ENCODE data around the gene ADGRF3.

Gene ADGRF3

GRCh38 chr2:26346454-26347053 lies at the start of gene ADGRF3:
TSS of gene ADGRF3 (minus strand) at chr2:26346789. CDS start at chr2:26346234, 555 bp downstream.
- Histone ChIP-seq H3K27me3 (ENCODE audit: insufficient read depth, insufficient read length) (no peaks in the 10 kb centered on the region), H3K36me3 (ENCODE audit: insufficient read depth, insufficient read length, low read length) (peaks cover 7% of the 10 kb centered on the region), H3K9ac (ENCODE audit: insufficient read length, low read depth) (peak within 1 kb of the TSS; percentile 95), H3K4me1 (ENCODE audit: insufficient read depth, insufficient read length) (no peaks in the 10 kb centered on the region), H3K4me3 (ENCODE audit: insufficient read length, low read depth) (peak within 1 kb of the TSS; percentile 92), H3K9me3 (ENCODE audit: insufficient read depth, low read length) (no peaks in the 10 kb centered on the region)
- TF ChIP-seq ZNF274 (IDR thresholded peaks at IDR 0.05; ENCODE audit: low read depth, low read length) (no peak), SUZ12 (IDR thresholded peaks at IDR 0.05; ENCODE audit: extremely low read depth, insufficient read depth, insufficient read length) (no peak), YY1 (IDR thresholded peaks at IDR 0.05; ENCODE audit: insufficient read depth, insufficient read length) (no peak)
- DNase-seq (ENCODE audit: low read depth, low spot score): peak; percentile 15

- no peaks in the 10 kb centered on the region for H3K27me3 ChIP-seq (ENCODE audit: insufficient read depth, insufficient read length)
- no peak overlapping the region for H3K4me3 ChIP-seq (ENCODE audit: insufficient read length, low read depth)
- H3K9me3 ChIP-seq (ENCODE audit: insufficient read depth, low read length): no peaks in the 10 kb centered on the region
- no peak for TF ChIP-seq YY1 (IDR thresholded peaks at IDR 0.05; ENCODE audit: insufficient read depth, insufficient read length)
- no peak for TF ChIP-seq SUZ12 (IDR thresholded peaks at IDR 0.05; ENCODE audit: extremely low read depth, insufficient read depth, insufficient read length)
- TF ChIP-seq ZNF274 (IDR thresholded peaks at IDR 0.05; ENCODE audit: low read depth, low read length): no peak
- H3K9ac ChIP-seq (ENCODE audit: insufficient read length, low read depth): no peak overlapping the region
- no peak for DNase-seq (ENCODE audit: low read depth, low spot score)
- H3K36me3 ChIP-seq (ENCODE audit: insufficient read depth, insufficient read length, low read length): peaks cover 3% of the 10 kb centered on the region
- no peaks in the 10 kb centered on the region for H3K4me1 ChIP-seq (ENCODE audit: insufficient read depth, insufficient read length)
Observed at GRCh38 chr2:26395394-26395793, 48.8 kb upstream of the ADGRF3 start.

GRCh38 chr2:26394694-26395093 lies 48.1 kb upstream of the ADGRF3 start:
- H3K4me1 ChIP-seq (ENCODE audit: insufficient read depth, insufficient read length): no peaks in the 10 kb centered on the region
- TF ChIP-seq YY1 (IDR thresholded peaks at IDR 0.05; ENCODE audit: insufficient read depth, insufficient read length) (no peak), SUZ12 (IDR thresholded peaks at IDR 0.05; ENCODE audit: extremely low read depth, insufficient read depth, insufficient read length) (no peak)
- no peaks in the 10 kb centered on the region for H3K27me3 ChIP-seq (ENCODE audit: insufficient read depth, insufficient read length)
- peaks cover 6% of the 10 kb centered on the region for H3K36me3 ChIP-seq (ENCODE audit: insufficient read depth, insufficient read length, low read length)
- no peak overlapping the region for H3K4me3 ChIP-seq (ENCODE audit: insufficient read length, low read depth)
- no peak overlapping the region for H3K9ac ChIP-seq (ENCODE audit: insufficient read length, low read depth)
- DNase-seq (ENCODE audit: low read depth, low spot score): no peak
- H3K9me3 ChIP-seq (ENCODE audit: insufficient read depth, low read length): no peaks in the 10 kb centered on the region

- H3K36me3 ChIP-seq (ENCODE audit: insufficient read depth, insufficient read length, low read length): peaks cover 46% of the 10 kb centered on the region
- DNase-seq (ENCODE audit: low read depth, low spot score): no peak
- TF ChIP-seq ZNF274 (IDR thresholded peaks at IDR 0.05; ENCODE audit: low read depth, low read length) (no peak), SUZ12 (IDR thresholded peaks at IDR 0.05; ENCODE audit: extremely low read depth, insufficient read depth, insufficient read length) (no peak), YY1 (IDR thresholded peaks at IDR 0.05; ENCODE audit: insufficient read depth, insufficient read length) (no peak)
- H3K4me3 ChIP-seq (ENCODE audit: insufficient read length, low read depth): no peak overlapping the region
- no peaks in the 10 kb centered on the region for H3K27me3 ChIP-seq (ENCODE audit: insufficient read depth, insufficient read length)
- no peak overlapping the region for H3K9ac ChIP-seq (ENCODE audit: insufficient read length, low read depth)
- H3K9me3 ChIP-seq (ENCODE audit: insufficient read depth, low read length): no peaks in the 10 kb centered on the region
- H3K4me1 ChIP-seq (ENCODE audit: insufficient read depth, insufficient read length): no peaks in the 10 kb centered on the region
Observed at GRCh38 chr2:26387189-26387588, 40.6 kb upstream of the ADGRF3 start.

- no peaks in the 10 kb centered on the region for H3K4me1 ChIP-seq (ENCODE audit: insufficient read depth, insufficient read length)
- no peaks in the 10 kb centered on the region for H3K9me3 ChIP-seq (ENCODE audit: insufficient read depth, low read length)
- no peak for TF ChIP-seq SUZ12 (IDR thresholded peaks at IDR 0.05; ENCODE audit: extremely low read depth, insufficient read depth, insufficient read length)
- TF ChIP-seq YY1 (IDR thresholded peaks at IDR 0.05; ENCODE audit: insufficient read depth, insufficient read length): no peak
- no peak for TF ChIP-seq ZNF274 (IDR thresholded peaks at IDR 0.05; ENCODE audit: low read depth, low read length)
- no peak overlapping the region for H3K4me3 ChIP-seq (ENCODE audit: insufficient read length, low read depth)
- no peak overlapping the region for H3K9ac ChIP-seq (ENCODE audit: insufficient read length, low read depth)
- no peak for DNase-seq (ENCODE audit: low read depth, low spot score)
- peaks cover 56% of the 10 kb centered on the region for H3K36me3 ChIP-seq (ENCODE audit: insufficient read depth, insufficient read length, low read length)
- no peaks in the 10 kb centered on the region for H3K27me3 ChIP-seq (ENCODE audit: insufficient read depth, insufficient read length)
Observed at GRCh38 chr2:26384597-26384996, 38.0 kb upstream of the ADGRF3 start.

GRCh38 chr2:26384183-26384582 lies 37.6 kb upstream of the ADGRF3 start:
- H3K36me3 ChIP-seq (ENCODE audit: insufficient read depth, insufficient read length, low read length): peaks cover 54% of the 10 kb centered on the region
- no peak for TF ChIP-seq SUZ12 (IDR thresholded peaks at IDR 0.05; ENCODE audit: extremely low read depth, insufficient read depth, insufficient read length)
- no peak for TF ChIP-seq ZNF274 (IDR thresholded peaks at IDR 0.05; ENCODE audit: low read depth, low read length)
- TF ChIP-seq YY1 (IDR thresholded peaks at IDR 0.05; ENCODE audit: insufficient read depth, insufficient read length): no peak
- no peaks in the 10 kb centered on the region for H3K4me1 ChIP-seq (ENCODE audit: insufficient read depth, insufficient read length)
- no peaks in the 10 kb centered on the region for H3K27me3 ChIP-seq (ENCODE audit: insufficient read depth, insufficient read length)
- H3K4me3 ChIP-seq (ENCODE audit: insufficient read length, low read depth): no peak overlapping the region
- DNase-seq (ENCODE audit: low read depth, low spot score): no peak
- no peak overlapping the region for H3K9ac ChIP-seq (ENCODE audit: insufficient read length, low read depth)
- no peaks in the 10 kb centered on the region for H3K9me3 ChIP-seq (ENCODE audit: insufficient read depth, low read length)

- Histone ChIP-seq H3K4me1 (ENCODE audit: insufficient read depth, insufficient read length) (no peaks in the 10 kb centered on the region), H3K9ac (ENCODE audit: insufficient read length, low read depth) (no peak overlapping the region), H3K4me3 (ENCODE audit: insufficient read length, low read depth) (no peak overlapping the region), H3K36me3 (ENCODE audit: insufficient read depth, insufficient read length, low read length) (peaks cover 50% of the 10 kb centered on the region), H3K27me3 (ENCODE audit: insufficient read depth, insufficient read length) (no peaks in the 10 kb centered on the region), H3K9me3 (ENCODE audit: insufficient read depth, low read length) (no peaks in the 10 kb centered on the region)
- TF ChIP-seq SUZ12 (IDR thresholded peaks at IDR 0.05; ENCODE audit: extremely low read depth, insufficient read depth, insufficient read length): no peak
- no peak for TF ChIP-seq ZNF274 (IDR thresholded peaks at IDR 0.05; ENCODE audit: low read depth, low read length)
- TF ChIP-seq YY1 (IDR thresholded peaks at IDR 0.05; ENCODE audit: insufficient read depth, insufficient read length): no peak
- DNase-seq (ENCODE audit: low read depth, low spot score): no peak
Observed at GRCh38 chr2:26382564-26382963, 36.0 kb upstream of the ADGRF3 start.
